Trophoblast cell (in vitro differentiated cells and primary cell): ENCODE measurements around the gene ADRA2C.

Experiments
- DNase-seq, 2 donors: peaks; one replicate each; pipeline ENCODE4 v3.0.0-alpha.2; 2016
- H2AFZ ChIP-seq: 2 replicates; pipeline ENCODE4 v1.6.1; 2013; ENCODE audit warnings: low read length, moderate library complexity, mild to moderate bottlenecking; ENCODE audit not compliant: insufficient read depth, poor library complexity
- H2AK5ac ChIP-seq: 2 replicates; pipeline ENCODE4 v1.6.1; 2013; ENCODE audit warnings: mild to moderate bottlenecking, low read length
- H2BK120ac ChIP-seq: 2 replicates; pipeline ENCODE4 v1.6.1; 2013; ENCODE audit warnings: low read length, mild to moderate bottlenecking, moderate library complexity; ENCODE audit not compliant: insufficient read depth, poor library complexity
- H2BK12ac ChIP-seq: 2 replicates; pipeline ENCODE4 v1.6.1; 2013; ENCODE audit warnings: mild to moderate bottlenecking, low read length, moderate library complexity
- H2BK5ac ChIP-seq: 2 replicates; pipeline ENCODE4 v1.6.1; 2013; ENCODE audit warnings: low read length, low read depth, moderate library complexity, mild to moderate bottlenecking; ENCODE audit not compliant: poor library complexity
- H3K14ac ChIP-seq: 2 replicates; pipeline ENCODE4 v1.6.1; 2013; ENCODE audit warnings: mild to moderate bottlenecking, low read length
- H3K18ac ChIP-seq: 2 replicates; pipeline ENCODE4 v1.6.1; 2013; ENCODE audit warnings: mild to moderate bottlenecking, low read length
- H3K23ac ChIP-seq: 2 replicates; pipeline ENCODE4 v1.6.1; 2013; ENCODE audit warnings: low read length
- H3K27ac ChIP-seq: 2 replicates; pipeline ENCODE4 v1.5.1; 2013; ENCODE audit warnings: low read depth, mild to moderate bottlenecking, inconsistent platforms, low read length, moderate library complexity
- H3K27me3 ChIP-seq: 2 replicates; pipeline ENCODE4 v1.6.1; 2013; ENCODE audit warnings: inconsistent platforms, mild to moderate bottlenecking, low read length, moderate library complexity; ENCODE audit not compliant: insufficient read depth
- H3K36me3 ChIP-seq, 2 experiments: 1 replicate in 1 of 2; 2 replicates in 1 of 2; pipeline ENCODE4 v1.6.1; 2013; ENCODE audit warnings: low read length in 2 of 2, mild to moderate bottlenecking in 2 of 2, moderate library complexity in 1 of 2; ENCODE audit not compliant: insufficient read depth in 2 of 2, control insufficient read depth in 1 of 2
- H3K4ac ChIP-seq: 2 replicates; pipeline ENCODE4 v1.6.1; 2013; ENCODE audit warnings: low read depth, mild to moderate bottlenecking, low read length, moderate library complexity
- H3K4me1 ChIP-seq, 2 experiments: 1 replicate in 1 of 2; 2 replicates in 1 of 2; pipeline ENCODE4 v1.6.1; 2013; ENCODE audit warnings: low read length in 2 of 2, mild to moderate bottlenecking in 2 of 2, moderate library complexity in 1 of 2; ENCODE audit not compliant: insufficient read depth in 2 of 2, control insufficient read depth in 1 of 2
- H3K4me2 ChIP-seq: 2 replicates; pipeline ENCODE4 v1.6.1; 2013; ENCODE audit warnings: inconsistent platforms, mild to moderate bottlenecking, low read length, moderate library complexity
- H3K4me3 ChIP-seq: 2 replicates; pipeline ENCODE4 v1.5.1; 2013; ENCODE audit warnings: mild to moderate bottlenecking, low read depth, low read length, inconsistent platforms
- H3K79me1 ChIP-seq: one replicate; pipeline ENCODE4 v1.6.1; 2013; ENCODE audit warnings: low read length
- H3K79me2 ChIP-seq: 2 replicates; pipeline ENCODE4 v1.6.1; 2013; ENCODE audit warnings: low read length, mild to moderate bottlenecking; ENCODE audit not compliant: control insufficient read depth, insufficient read depth, poor library complexity
- H3K9ac ChIP-seq: 2 replicates; pipeline ENCODE4 v1.6.1; 2013; ENCODE audit warnings: mild to moderate bottlenecking, low read length
- H3K9me3 ChIP-seq: 2 replicates; pipeline ENCODE4 v1.6.1; 2013; ENCODE audit warnings: low read depth, mild to moderate bottlenecking, control low read depth, inconsistent platforms, low read length; ENCODE audit not compliant: insufficient read depth
- H4K12ac ChIP-seq: 2 replicates; pipeline ENCODE4 v1.6.1; 2013; ENCODE audit warnings: low read depth, mild to moderate bottlenecking, low read length, moderate library complexity
- H4K8ac ChIP-seq: 2 replicates; pipeline ENCODE4 v1.6.1; 2013; ENCODE audit warnings: low read depth, mild to moderate bottlenecking, low read length, moderate library complexity
- H4K91ac ChIP-seq: one replicate; pipeline ENCODE4 v1.6.1; 2013; ENCODE audit warnings: low read depth, mild to moderate bottlenecking, low read length, moderate library complexity
- WGBS: extraction: QIAGEN DNeasy Blood & Tissue Kit; methylation state at CpG from one replicate; pipeline ENCODE4 v1.1.7; 2013; ENCODE audit warnings: missing lambda C conversion rate; ENCODE audit not compliant: insufficient read length, insufficient coverage; ENCODE audit errors: extremely low coverage; 5-methylcytosine and 5-hydroxymethylcytosine counted together

ADRA2C gene

GRCh38 chr4:3809028-3809427, 42.8 kb downstream of the ADRA2C start:
- no peaks in the 10 kb centered on the region for H3K4me1 ChIP-seq
- no peak overlapping the region for H4K91ac ChIP-seq
- no peak overlapping the region for H2BK12ac ChIP-seq
- H3K79me1 ChIP-seq: no peaks in the 10 kb centered on the region
- no peak overlapping the region for H3K9ac ChIP-seq
- H3K4me3 ChIP-seq: no peak overlapping the region
- no peak overlapping the region for H4K8ac ChIP-seq
- peaks cover 2% of the 10 kb centered on the region for H3K9me3 ChIP-seq
- H2AK5ac ChIP-seq: no peak overlapping the region
- no peaks in the 10 kb centered on the region for H3K79me2 ChIP-seq
- no peaks in the 10 kb centered on the region for H3K36me3 ChIP-seq
- H3K27me3 ChIP-seq: no peaks in the 10 kb centered on the region
- WGBS: no CpG with 5 or more reads among the region's 29 CpGs
- no peak overlapping the region for H2BK5ac ChIP-seq
- no peak overlapping the region for H3K14ac ChIP-seq
- no peak overlapping the region for H3K18ac ChIP-seq
- H3K4ac ChIP-seq: no peak overlapping the region
- H3K4me2 ChIP-seq: no peak overlapping the region
- H2AFZ ChIP-seq: no peak overlapping the region
- DNase-seq: no peak
- H3K23ac ChIP-seq: no peak overlapping the region
- no peak overlapping the region for H4K12ac ChIP-seq
- H3K27ac ChIP-seq: no peak overlapping the region
- H2BK120ac ChIP-seq: no peak overlapping the region

- no peak overlapping the region for H3K4ac ChIP-seq
- H3K4me2 ChIP-seq: no peak overlapping the region
- no peak overlapping the region for H2BK12ac ChIP-seq
- H3K9ac ChIP-seq: no peak overlapping the region
- H3K14ac ChIP-seq: no peak overlapping the region
- H2AK5ac ChIP-seq: no peak overlapping the region
- H2AFZ ChIP-seq: no peak overlapping the region
- WGBS: no CpG with 5 or more reads among the region's 18 CpGs
- H2BK120ac ChIP-seq: no peak overlapping the region
- H3K18ac ChIP-seq: no peak overlapping the region
- no peak overlapping the region for H2BK5ac ChIP-seq
- no peak overlapping the region for H4K91ac ChIP-seq
- H3K4me1 ChIP-seq: no peaks in the 10 kb centered on the region
- H3K23ac ChIP-seq: no peak overlapping the region
- H3K79me2 ChIP-seq: no peaks in the 10 kb centered on the region
- no peak overlapping the region for H4K12ac ChIP-seq
- H3K4me3 ChIP-seq: no peak overlapping the region
- peaks cover 2% of the 10 kb centered on the region for H3K9me3 ChIP-seq
- no peak overlapping the region for H4K8ac ChIP-seq
- no peaks in the 10 kb centered on the region for H3K27me3 ChIP-seq
- no peaks in the 10 kb centered on the region for H3K36me3 ChIP-seq
- DNase-seq: no peak
- H3K27ac ChIP-seq: no peak overlapping the region
- no peaks in the 10 kb centered on the region for H3K79me1 ChIP-seq
These were observed 43.4 kb downstream of the ADRA2C start for GRCh38 chr4:3809451-3810110.

- no peaks in the 10 kb centered on the region for H3K36me3 ChIP-seq
- H2AFZ ChIP-seq: no peak overlapping the region
- no peak overlapping the region for H3K18ac ChIP-seq
- peaks cover 2% of the 10 kb centered on the region for H3K9me3 ChIP-seq
- H2BK120ac ChIP-seq: no peak overlapping the region
- H4K8ac ChIP-seq: no peak overlapping the region
- no peak for DNase-seq
- H3K9ac ChIP-seq: no peak overlapping the region
- no peak overlapping the region for H3K23ac ChIP-seq
- H3K14ac ChIP-seq: no peak overlapping the region
- H2AK5ac ChIP-seq: no peak overlapping the region
- no peaks in the 10 kb centered on the region for H3K79me2 ChIP-seq
- H4K91ac ChIP-seq: no peak overlapping the region
- H2BK12ac ChIP-seq: no peak overlapping the region
- H3K27ac ChIP-seq: no peak overlapping the region
- no peaks in the 10 kb centered on the region for H3K27me3 ChIP-seq
- H3K4ac ChIP-seq: no peak overlapping the region
- H3K4me3 ChIP-seq: no peak overlapping the region
- H3K79me1 ChIP-seq: no peaks in the 10 kb centered on the region
- no CpG with 5 or more reads among the region's 15 CpGs for WGBS
- no peaks in the 10 kb centered on the region for H3K4me1 ChIP-seq
- H3K4me2 ChIP-seq: no peak overlapping the region
- no peak overlapping the region for H2BK5ac ChIP-seq
- no peak overlapping the region for H4K12ac ChIP-seq
These were observed 44.0 kb downstream of the ADRA2C start for GRCh38 chr4:3810111-3810680.

GRCh38 chr4:3810796-3811485, 44.8 kb downstream of the ADRA2C start:
- H3K27ac ChIP-seq: no peak overlapping the region
- no peak overlapping the region for H2BK5ac ChIP-seq
- H3K23ac ChIP-seq: no peak overlapping the region
- no peak overlapping the region for H4K91ac ChIP-seq
- no peaks in the 10 kb centered on the region for H3K79me1 ChIP-seq
- H3K79me2 ChIP-seq: no peaks in the 10 kb centered on the region
- no peaks in the 10 kb centered on the region for H3K4me1 ChIP-seq
- DNase-seq: no peak
- H4K8ac ChIP-seq: no peak overlapping the region
- H3K4me3 ChIP-seq: no peak overlapping the region
- H2BK12ac ChIP-seq: no peak overlapping the region
- H3K4ac ChIP-seq: no peak overlapping the region
- WGBS: no CpG with 5 or more reads among the region's 20 CpGs
- no peak overlapping the region for H2AFZ ChIP-seq
- H3K18ac ChIP-seq: no peak overlapping the region
- H2BK120ac ChIP-seq: no peak overlapping the region
- no peaks in the 10 kb centered on the region for H3K36me3 ChIP-seq
- H3K27me3 ChIP-seq: no peaks in the 10 kb centered on the region
- no peak overlapping the region for H2AK5ac ChIP-seq
- H3K9ac ChIP-seq: no peak overlapping the region
- no peak overlapping the region for H3K14ac ChIP-seq
- H3K9me3 ChIP-seq: peaks cover 2% of the 10 kb centered on the region
- H4K12ac ChIP-seq: no peak overlapping the region
- no peak overlapping the region for H3K4me2 ChIP-seq
